Upper lobe of right lung (tissue), 1 donor: Measurements from ENCODE around the gene PLA2G2D. TPM values are rescaled to one million over a fixed set of nuclear protein-coding genes. Genes with fewer than 3 reads are reported as not detected.

Experiments
- ATAC-seq: fragments of 200-7000 bp; cut with Tn5 transposase; one replicate; pipeline ENCODE4 v1.9.1; 2020; ENCODE audit warnings: mild to moderate bottlenecking, moderate library complexity
- DNase-seq: peaks from one replicate; pipeline ENCODE4 v3.0.0-alpha.2; 2020
- H3K27ac ChIP-seq: fragments of 200-600 bp; one replicate; pipeline ENCODE4 v1.8.0; 2022
- H3K27me3 ChIP-seq: fragments of 200-600 bp; one replicate; pipeline ENCODE4 v1.8.0; 2022; ENCODE audit warnings: mild to moderate bottlenecking
- H3K36me3 ChIP-seq: fragments of 200-600 bp; one replicate; pipeline ENCODE4 v1.8.0; 2022
- H3K4me1 ChIP-seq: fragments of 200-600 bp; one replicate; pipeline ENCODE4 v1.8.0; 2022
- H3K4me3 ChIP-seq: fragments of 200-600 bp; one replicate; pipeline ENCODE4 v1.8.0; 2022; ENCODE audit warnings: mild to moderate bottlenecking
- H3K9me3 ChIP-seq: fragments of 200-600 bp; one replicate; pipeline ENCODE4 v1.8.0; 2022
- CTCF ChIP-seq: fragments of 200-600 bp; IDR thresholded peaks from one replicate; pipeline ENCODE4 v1.8.0; 2022; ENCODE audit warnings: antibody characterized with exemption
- intact Hi-C: fragments of 100-400 bp; cut with DNase I; formaldehyde crosslinking; loops from one replicate; pipeline ENCODE4 v1.11.0; 2022
- total RNA-seq: library from RNA; stranded (reverse); fragmentation: NEBNext Ultra II Directional; extraction: Animal tissue kit (Norgen Biotek cat#: 25700); gene quantifications from one replicate; pipeline ENCODE4 v1.2.1, GENCODE V29; 2021
- donor health status: DM: no; HTN: yes; CAD: no; lungs with severe emphysema.

Gene PLA2G2D
- total RNA-seq, 1 donor from 2014 or later = not detected

DNA sequence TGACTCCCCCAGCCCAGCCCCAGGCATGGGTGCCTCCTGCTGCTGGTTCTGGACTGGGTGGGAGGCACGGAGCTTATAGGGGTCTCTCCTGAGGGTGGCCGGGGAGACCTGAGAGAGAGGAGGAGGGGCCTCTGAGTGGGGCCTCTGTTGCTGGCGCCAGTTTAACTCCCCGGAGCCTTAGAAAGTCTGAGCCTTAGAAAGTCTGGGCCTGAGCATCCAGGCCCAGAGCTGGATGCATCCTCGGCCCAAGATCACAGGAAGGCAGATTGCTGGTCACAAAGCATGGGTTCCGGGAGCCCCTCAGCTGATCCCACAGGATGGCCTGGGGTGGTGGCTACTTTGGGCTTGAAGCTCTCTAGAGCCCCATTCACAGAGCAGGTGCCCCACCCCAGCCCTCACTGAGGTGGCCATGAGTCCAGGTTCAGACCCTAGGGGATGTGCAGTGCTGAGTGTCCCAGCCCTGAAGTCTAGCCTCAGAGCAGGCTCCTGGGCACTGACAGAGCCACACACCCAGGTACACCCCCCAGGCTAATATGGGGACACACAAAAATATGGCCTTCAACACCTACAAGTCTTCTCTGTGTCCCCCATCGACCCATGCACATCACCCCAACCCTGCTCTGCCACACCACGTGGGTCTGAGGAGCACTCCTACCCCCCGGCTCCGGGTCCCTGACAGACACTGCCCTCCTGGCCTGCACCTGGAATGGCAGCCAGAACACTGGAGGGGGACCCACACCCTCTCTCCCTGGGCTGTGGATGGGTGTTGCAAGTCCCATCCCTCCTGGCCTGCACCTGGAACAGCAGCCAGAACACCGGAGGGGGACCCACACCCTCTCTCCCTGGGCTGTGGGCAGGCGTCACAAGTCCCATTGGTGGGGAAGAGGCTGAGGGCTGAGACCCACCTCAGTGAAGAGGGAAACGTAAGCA lies 29.5 kb upstream of the PLA2G2D start:
- H3K4me3 ChIP-seq = no peak overlapping the region
- no peaks in the 10 kb centered on the region for H3K27me3 ChIP-seq
- ATAC-seq (no peak), DNase-seq (peak; percentile 38)
- H3K27ac ChIP-seq = no peak overlapping the region
- H3K4me1 ChIP-seq = peaks cover 14% of the 10 kb centered on the region
- no peak for TF ChIP-seq CTCF
- H3K9me3 ChIP-seq = no peaks in the 10 kb centered on the region
- intact Hi-C loops = no loop called here
- no peaks in the 10 kb centered on the region for H3K36me3 ChIP-seq

DNA sequence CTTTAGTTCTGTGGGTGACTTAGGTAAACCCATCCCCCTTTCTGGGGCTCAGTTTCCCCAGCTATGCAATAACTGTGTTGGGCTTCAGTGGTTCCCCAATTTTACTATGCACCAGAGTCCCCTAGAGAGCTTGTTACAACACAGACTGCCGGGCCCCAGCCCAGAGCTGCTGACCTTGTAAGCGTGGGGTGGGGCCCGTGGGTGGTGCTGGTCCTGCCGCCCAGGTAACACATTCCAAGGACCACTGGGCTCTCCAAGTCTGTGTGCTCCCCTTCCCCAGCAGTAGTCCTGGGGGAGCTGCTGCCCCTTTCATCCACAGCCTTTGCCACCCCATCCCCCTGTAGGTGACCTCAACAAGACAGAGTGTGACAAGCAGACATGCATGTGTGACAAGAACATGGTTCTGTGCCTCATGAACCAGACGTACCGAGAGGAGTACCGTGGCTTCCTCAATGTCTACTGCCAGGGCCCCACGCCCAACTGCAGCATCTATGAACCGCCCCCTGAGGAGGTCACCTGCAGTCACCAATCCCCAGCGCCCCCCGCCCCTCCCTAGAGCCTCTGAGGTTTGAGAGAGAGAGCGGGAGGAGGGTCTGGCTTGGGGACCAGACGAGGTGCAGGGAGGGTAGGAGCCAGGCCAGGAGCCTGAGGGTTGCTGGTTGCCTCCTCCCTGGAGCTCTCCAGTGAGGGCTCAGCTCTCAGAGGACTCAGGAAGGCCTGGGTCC lies 28.7 kb upstream of the PLA2G2D start:
- TF ChIP-seq CTCF = no peak
- no peak overlapping the region for H3K27ac ChIP-seq
- DNase-seq (peak; percentile 56), ATAC-seq (no peak)
- peaks cover 13% of the 10 kb centered on the region for H3K4me1 ChIP-seq
- H3K4me3 ChIP-seq = no peak overlapping the region
- H3K27me3 ChIP-seq = no peaks in the 10 kb centered on the region
- H3K36me3 ChIP-seq = no peaks in the 10 kb centered on the region
- intact Hi-C loops = no loop called here
- no peaks in the 10 kb centered on the region for H3K9me3 ChIP-seq

DNA sequence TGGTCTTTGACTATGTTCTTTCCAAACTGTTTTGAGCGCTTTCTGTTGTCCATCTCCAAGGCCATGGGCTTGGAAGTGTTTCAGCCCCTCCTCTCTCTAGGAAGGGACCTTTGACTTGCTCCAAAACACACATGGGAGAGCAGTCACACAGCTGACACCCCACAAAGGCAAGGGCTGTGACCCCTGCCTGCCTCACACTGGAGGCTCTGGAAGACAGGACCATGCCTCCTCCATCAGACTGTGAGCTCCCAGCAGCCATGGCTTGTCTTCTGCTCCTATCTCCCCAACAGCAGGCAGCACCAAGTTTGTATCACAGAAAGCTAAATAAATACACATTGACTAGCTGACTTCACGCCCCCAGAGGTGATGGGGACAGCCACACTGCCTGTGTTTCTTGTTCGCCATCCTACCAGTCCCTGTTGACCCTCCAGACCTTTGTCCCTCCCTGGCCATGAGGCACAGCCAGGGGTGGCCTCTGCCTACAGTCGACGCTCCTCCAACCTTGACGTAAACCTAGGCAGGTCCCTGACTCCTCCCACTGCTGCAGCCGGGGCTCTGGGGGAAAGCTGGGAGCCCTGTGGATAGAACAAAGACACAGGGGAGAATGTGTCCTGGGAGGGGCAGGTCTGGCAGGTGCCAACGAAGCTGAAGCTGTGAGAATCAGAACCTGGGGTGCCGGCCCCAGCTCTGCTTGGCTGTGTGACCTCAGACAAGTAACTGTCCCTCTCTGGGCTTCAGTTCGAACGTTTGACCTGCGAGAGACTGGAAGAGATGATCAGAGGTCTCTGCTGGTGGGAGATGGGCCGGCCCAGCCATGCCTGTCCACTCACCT lies 24.6 kb upstream of the PLA2G2D start:
- Histone ChIP-seq H3K9me3 (no peaks in the 10 kb centered on the region), H3K27ac (no peak overlapping the region), H3K36me3 (no peaks in the 10 kb centered on the region), H3K27me3 (no peaks in the 10 kb centered on the region), H3K4me1 (no peaks in the 10 kb centered on the region), H3K4me3 (no peak overlapping the region)
- ATAC-seq = no peak
- peak; percentile 57 for DNase-seq
- intact Hi-C loops = no loop called here
- TF ChIP-seq CTCF = no peak

DNA sequence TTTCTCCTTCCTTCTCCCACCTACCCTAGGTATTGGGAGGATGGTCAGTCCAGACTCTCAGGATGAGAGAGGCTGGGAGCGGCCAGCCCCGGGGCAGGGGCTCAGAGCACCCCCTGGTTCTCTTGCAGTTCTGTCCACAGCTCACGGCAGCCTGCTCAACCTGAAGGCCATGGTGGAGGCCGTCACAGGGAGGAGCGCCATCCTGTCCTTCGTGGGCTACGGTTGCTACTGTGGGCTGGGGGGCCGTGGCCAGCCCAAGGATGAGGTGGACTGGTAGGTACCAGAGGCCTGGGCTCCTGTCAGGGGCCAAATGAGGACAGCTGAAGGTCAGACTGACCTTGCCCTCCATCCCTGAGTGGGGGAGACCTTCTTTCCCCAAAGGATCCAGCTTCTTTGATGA lies 24.0 kb upstream of the PLA2G2D start:
- intact Hi-C loops = no loop called here
- Histone ChIP-seq H3K4me1 (no peaks in the 10 kb centered on the region), H3K4me3 (no peak overlapping the region), H3K36me3 (no peaks in the 10 kb centered on the region), H3K9me3 (no peaks in the 10 kb centered on the region), H3K27me3 (no peaks in the 10 kb centered on the region), H3K27ac (no peak overlapping the region)
- ATAC-seq (no peak), DNase-seq (peak; percentile 53)
- no peak for TF ChIP-seq CTCF

GRCh38 chr1:20142001-20142710 lies 22.8 kb upstream of the PLA2G2D start:
- no peaks in the 10 kb centered on the region for H3K9me3 ChIP-seq
- no peak overlapping the region for H3K27ac ChIP-seq
- H3K4me1 ChIP-seq = no peaks in the 10 kb centered on the region
- intact Hi-C loops = no loop called here
- ATAC-seq (no peak), DNase-seq (peak; percentile 42)
- no peaks in the 10 kb centered on the region for H3K36me3 ChIP-seq
- no peak for TF ChIP-seq CTCF
- no peak overlapping the region for H3K4me3 ChIP-seq
- no peaks in the 10 kb centered on the region for H3K27me3 ChIP-seq
